Immature natural killer cell (primary cell): ENCODE measurements around the gene PSMC4. TPM values are rescaled to one million over a fixed set of nuclear protein-coding genes. Genes with fewer than 3 reads are reported as not detected.

Experiments
- DNase-seq, 3 donors: peaks; one replicate each; pipeline ENCODE4 v3.0.0; 2022; ENCODE audit warnings: mixed read lengths in 1 of 3
- H3K27ac Mint-ChIP-seq, 6 donors: one replicate each; pipeline ENCODE4 v1.8.0; 2020; ENCODE audit warnings: mixed read lengths in 6 of 6, mild to moderate bottlenecking in 5 of 6, inconsistent platforms in 4 of 6, moderate library complexity in 3 of 6
- H3K27me3 Mint-ChIP-seq, 3 donors: one replicate each; pipeline ENCODE4 v1.8.0; 2020 to 2021; ENCODE audit warnings: low read depth in 3 of 3, mild to moderate bottlenecking in 3 of 3, mixed read lengths in 3 of 3, moderate library complexity in 3 of 3, inconsistent platforms in 1 of 3
- H3K36me3 Mint-ChIP-seq, 3 donors: one replicate each; pipeline ENCODE4 v1.8.0; 2020; ENCODE audit warnings: mixed read lengths in 3 of 3, inconsistent platforms in 2 of 3, mild to moderate bottlenecking in 2 of 3
- H3K4me1 Mint-ChIP-seq, 2 donors: one replicate each; pipeline ENCODE4 v1.8.0; 2020; ENCODE audit warnings: inconsistent platforms in 2 of 2, mild to moderate bottlenecking in 2 of 2, mixed read lengths in 2 of 2, moderate library complexity in 1 of 2
- H3K4me3 Mint-ChIP-seq, 5 donors: one replicate each; pipeline ENCODE4 v1.8.0; 2020; ENCODE audit warnings: mild to moderate bottlenecking in 5 of 5, mixed read lengths in 5 of 5, inconsistent platforms in 3 of 5, moderate library complexity in 3 of 5
- H3K9me3 Mint-ChIP-seq, 6 donors: one replicate each; pipeline ENCODE4 v1.8.0; 2020; ENCODE audit warnings: mild to moderate bottlenecking in 6 of 6, mixed read lengths in 6 of 6, inconsistent platforms in 4 of 6, moderate library complexity in 3 of 6
- polyA plus RNA-seq, 3 donors: library from polyadenylated mRNA; unstranded; fragments of 300-500 nt; fragmentation: Illumina TruSeq; gene quantifications; one replicate each; pipeline ENCODE4 v1.2.3, GENCODE V29; 2021

Gene PSMC4
- polyA plus RNA-seq, 3 donors from 2014 or later: 113 to 133 (median 127) TPM

GRCh38 chr19:39937094-39937720 lies 33.8 kb upstream of the PSMC4 start:
- Mint-ChIP-seq H3K4me3 (peak overlapping the region in 4 of 5 donors; percentile 14 to 42 (median 30)), H3K27ac (peak overlapping the region; percentile 28 to 90 (median 86)), H3K4me1 (peaks cover 70 to 71% of the 10 kb centered on the region in 2 donors)

GRCh38 chr19:39937787-39938186 lies 33.2 kb upstream of the PSMC4 start:
- Mint-ChIP-seq H3K27ac (peak overlapping the region in 5 of 6 donors; percentile 28 to 90 (median 83)), H3K27me3 (peaks cover 0 to 4% (median 4%) of the 10 kb centered on the region in 3 donors), H3K4me3 (no peak overlapping the region), H3K4me1 (peaks cover 76 to 77% of the 10 kb centered on the region in 2 donors), H3K9me3 (peaks cover 10 to 18% (median 13%) of the 10 kb centered on the region in 6 donors), H3K36me3 (peaks cover 7 to 21% (median 13%) of the 10 kb centered on the region in 3 donors)
- DNase-seq: no peak

More at GRCh38 chr19:39937094-39937720, 33.8 kb upstream of the PSMC4 start:
- peak; percentile 11 to 35 (median 19) for DNase-seq
- peaks cover 7 to 21% (median 13%) of the 10 kb centered on the region in 3 donors for H3K36me3 Mint-ChIP-seq
- peaks cover 10 to 18% (median 13%) of the 10 kb centered on the region in 6 donors for H3K9me3 Mint-ChIP-seq
- peaks cover 0 to 4% (median 3%) of the 10 kb centered on the region in 3 donors for H3K27me3 Mint-ChIP-seq

DNA sequence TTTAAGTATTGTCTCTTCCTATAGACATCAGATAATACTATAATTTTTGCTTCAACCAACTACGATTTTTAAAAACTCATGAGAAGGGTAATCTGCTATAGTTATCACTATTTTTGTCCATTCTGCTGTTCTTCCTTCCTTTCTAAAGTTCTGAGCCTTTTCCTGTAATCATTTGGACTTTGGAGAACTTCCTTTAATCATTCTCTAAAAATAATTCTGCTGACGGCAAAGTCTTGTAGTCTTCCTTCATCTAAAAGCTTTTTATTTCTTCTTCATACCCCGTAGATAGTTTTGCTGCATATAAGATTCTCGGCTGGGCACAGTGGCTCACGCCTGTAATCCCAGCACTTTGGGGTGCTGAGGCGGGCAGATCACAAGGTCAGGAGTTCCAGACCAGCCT lies 31.4 kb upstream of the PSMC4 start:
- Mint-ChIP-seq H3K27ac (peak overlapping the region; percentile 18 to 97 (median 88)), H3K4me1 (peaks cover 86 to 87% of the 10 kb centered on the region in 2 donors), H3K27me3 (peaks cover 0 to 4% (median 4%) of the 10 kb centered on the region in 3 donors), H3K9me3 (peaks cover 10 to 18% (median 15%) of the 10 kb centered on the region in 6 donors), H3K4me3 (peak overlapping the region in 2 of 5 donors; percentile 10 to 35), H3K36me3 (peaks cover 7 to 26% (median 17%) of the 10 kb centered on the region in 3 donors)
- no peak for DNase-seq

DNA sequence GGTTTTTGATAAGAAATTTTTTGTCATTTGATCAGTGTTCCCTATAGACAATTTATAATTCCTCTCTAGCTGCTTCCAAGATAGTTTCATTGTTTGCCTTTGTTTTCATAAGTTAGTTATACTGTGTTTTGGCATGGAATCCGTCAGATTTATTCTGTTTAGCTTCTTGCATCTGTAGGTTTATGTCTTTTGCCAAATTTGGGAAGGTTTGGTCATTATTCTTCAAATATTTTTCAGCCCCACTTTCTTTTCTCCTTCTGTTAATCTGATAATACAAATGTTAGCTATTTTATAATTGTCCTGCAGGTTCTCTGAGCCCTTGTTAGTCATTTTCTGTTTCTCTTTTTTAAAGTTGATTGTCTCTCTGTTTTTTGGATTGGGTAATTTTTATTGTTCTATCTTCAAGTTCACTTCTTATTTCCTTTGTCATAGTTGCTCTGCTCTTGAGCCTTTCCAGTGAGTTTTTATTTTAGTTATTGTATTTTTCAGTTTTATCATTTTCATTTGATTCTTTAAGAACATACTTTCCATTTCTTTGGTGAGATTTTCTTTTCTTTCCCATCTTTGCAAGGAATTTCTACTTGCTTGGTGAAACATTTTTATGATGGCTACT lies 30.6 kb upstream of the PSMC4 start:
- Mint-ChIP-seq H3K9me3 (peaks cover 10 to 18% (median 15%) of the 10 kb centered on the region in 6 donors), H3K4me3 (peak overlapping the region; percentile 75 to 89 (median 84)), H3K27me3 (peaks cover 0 to 4% (median 4%) of the 10 kb centered on the region in 3 donors), H3K27ac (peak overlapping the region; percentile 92 to 97 (median 96)), H3K36me3 (peaks cover 7 to 26% (median 17%) of the 10 kb centered on the region in 3 donors), H3K4me1 (peaks cover 87 to 89% of the 10 kb centered on the region in 2 donors)
- DNase-seq: no peak

DNA sequence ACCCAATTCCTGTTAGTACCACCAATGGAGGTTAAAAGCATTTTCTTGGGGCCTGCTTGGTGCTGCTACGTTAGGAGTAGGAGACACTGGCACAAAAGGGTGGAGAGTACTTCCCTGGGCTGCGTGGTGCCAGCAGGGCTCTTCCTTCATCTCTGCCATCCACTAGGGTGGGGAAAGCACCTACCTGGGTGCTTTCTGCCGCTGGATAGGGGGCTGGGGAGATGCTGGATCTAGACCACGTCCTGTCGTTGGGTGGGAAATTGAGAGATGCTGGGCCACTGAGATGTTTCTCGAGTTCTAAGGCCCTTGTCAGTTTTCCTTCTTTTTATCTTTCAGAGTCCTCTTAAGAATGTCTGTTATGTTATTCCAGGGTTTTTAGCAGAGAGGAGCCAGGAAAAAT lies 29.8 kb upstream of the PSMC4 start:
- Mint-ChIP-seq H3K27ac (peak overlapping the region; percentile 92 to 97 (median 96)), H3K36me3 (peaks cover 7 to 26% (median 17%) of the 10 kb centered on the region in 3 donors), H3K27me3 (peaks cover 0 to 4% (median 4%) of the 10 kb centered on the region in 3 donors), H3K4me1 (peaks cover 84 to 85% of the 10 kb centered on the region in 2 donors), H3K4me3 (peak overlapping the region; percentile 75 to 89 (median 84)), H3K9me3 (peaks cover 10 to 18% (median 15%) of the 10 kb centered on the region in 6 donors)
- DNase-seq: no peak

DNA sequence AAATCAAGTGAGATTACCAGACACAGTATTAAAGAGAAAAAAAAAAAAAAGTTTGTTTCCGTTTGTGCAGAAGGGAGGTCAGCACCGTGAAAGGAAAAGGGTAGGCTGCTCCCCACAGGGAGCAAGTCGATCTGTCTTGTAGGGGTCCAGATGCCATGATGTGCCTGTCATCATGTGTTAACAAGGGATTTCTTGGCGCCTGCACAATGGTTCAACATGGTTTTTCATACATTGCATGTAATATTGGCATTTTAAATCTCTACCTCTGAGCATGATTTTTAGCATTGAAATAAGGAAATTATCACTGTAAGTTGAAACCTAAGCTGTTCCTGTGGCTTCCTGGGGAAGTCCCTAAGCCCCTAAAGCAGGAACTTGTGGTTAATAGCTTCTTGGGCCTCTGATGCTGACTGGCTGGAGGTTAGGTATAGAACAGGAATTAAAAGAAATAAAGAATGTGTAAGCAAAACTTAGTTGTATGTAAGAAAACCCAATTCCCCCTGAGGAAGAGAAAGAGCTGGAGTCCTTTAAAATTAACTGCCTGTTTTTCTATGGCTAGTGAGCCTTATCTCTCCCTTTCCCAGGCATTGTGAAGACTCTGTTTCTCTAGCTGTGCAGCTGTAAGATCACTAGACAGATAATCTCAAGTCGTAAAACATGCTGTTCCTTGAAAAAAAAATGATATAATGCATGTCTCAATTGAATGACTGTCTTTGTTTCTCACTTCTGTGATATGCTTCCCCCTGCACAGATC lies 29.2 kb upstream of the PSMC4 start:
- peaks cover 84% of the 10 kb centered on the region in 2 donors for H3K4me1 Mint-ChIP-seq
- peaks cover 10 to 18% (median 15%) of the 10 kb centered on the region in 6 donors for H3K9me3 Mint-ChIP-seq
- peaks cover 7 to 26% (median 17%) of the 10 kb centered on the region in 3 donors for H3K36me3 Mint-ChIP-seq
- peaks cover 0 to 4% (median 4%) of the 10 kb centered on the region in 3 donors for H3K27me3 Mint-ChIP-seq
- peak; percentile 81 for DNase-seq
- peak overlapping the region; percentile 92 to 97 (median 96) for H3K27ac Mint-ChIP-seq
- H3K4me3 Mint-ChIP-seq: peak overlapping the region; percentile 75 to 89 (median 84)

GRCh38 chr19:39942366-39942730 lies 28.6 kb upstream of the PSMC4 start:
- peak overlapping the region; percentile 75 to 89 (median 84) for H3K4me3 Mint-ChIP-seq
- peak overlapping the region; percentile 92 to 97 (median 96) for H3K27ac Mint-ChIP-seq
- peaks cover 0 to 4% (median 4%) of the 10 kb centered on the region in 3 donors for H3K27me3 Mint-ChIP-seq
- H3K4me1 Mint-ChIP-seq: peaks cover 78 to 80% of the 10 kb centered on the region in 2 donors
- H3K36me3 Mint-ChIP-seq: peaks cover 7 to 26% (median 17%) of the 10 kb centered on the region in 3 donors
- no peak for DNase-seq
- peaks cover 10 to 18% (median 15%) of the 10 kb centered on the region in 6 donors for H3K9me3 Mint-ChIP-seq

GRCh38 chr19:39943586-39943985 lies 27.4 kb upstream of the PSMC4 start:
- peaks cover 7 to 21% (median 17%) of the 10 kb centered on the region in 3 donors for H3K36me3 Mint-ChIP-seq
- no peak for DNase-seq
- H3K4me1 Mint-ChIP-seq: peaks cover 73 to 76% of the 10 kb centered on the region in 2 donors
- H3K4me3 Mint-ChIP-seq: peak overlapping the region; percentile 68 to 79 (median 70)
- peaks cover 10 to 18% (median 15%) of the 10 kb centered on the region in 6 donors for H3K9me3 Mint-ChIP-seq
- H3K27ac Mint-ChIP-seq: peak overlapping the region; percentile 86 to 97 (median 92)
- peaks cover 0 to 4% (median 4%) of the 10 kb centered on the region in 3 donors for H3K27me3 Mint-ChIP-seq

- Mint-ChIP-seq H3K27ac (peak overlapping the region in 2 of 6 donors; percentile 4 to 46), H3K27me3 (peaks cover 0 to 4% (median 2%) of the 10 kb centered on the region in 3 donors), H3K36me3 (peaks cover 0 to 4% (median 4%) of the 10 kb centered on the region in 3 donors), H3K4me3 (peak overlapping the region in 1 of 5 donors; percentile 36), H3K4me1 (peaks cover 52 to 59% of the 10 kb centered on the region in 2 donors), H3K9me3 (peaks cover 0 to 3% (median 0%) of the 10 kb centered on the region in 6 donors)
- no peak for DNase-seq
Observed at GRCh38 chr19:39946532-39946931, 24.4 kb upstream of the PSMC4 start.

DNA sequence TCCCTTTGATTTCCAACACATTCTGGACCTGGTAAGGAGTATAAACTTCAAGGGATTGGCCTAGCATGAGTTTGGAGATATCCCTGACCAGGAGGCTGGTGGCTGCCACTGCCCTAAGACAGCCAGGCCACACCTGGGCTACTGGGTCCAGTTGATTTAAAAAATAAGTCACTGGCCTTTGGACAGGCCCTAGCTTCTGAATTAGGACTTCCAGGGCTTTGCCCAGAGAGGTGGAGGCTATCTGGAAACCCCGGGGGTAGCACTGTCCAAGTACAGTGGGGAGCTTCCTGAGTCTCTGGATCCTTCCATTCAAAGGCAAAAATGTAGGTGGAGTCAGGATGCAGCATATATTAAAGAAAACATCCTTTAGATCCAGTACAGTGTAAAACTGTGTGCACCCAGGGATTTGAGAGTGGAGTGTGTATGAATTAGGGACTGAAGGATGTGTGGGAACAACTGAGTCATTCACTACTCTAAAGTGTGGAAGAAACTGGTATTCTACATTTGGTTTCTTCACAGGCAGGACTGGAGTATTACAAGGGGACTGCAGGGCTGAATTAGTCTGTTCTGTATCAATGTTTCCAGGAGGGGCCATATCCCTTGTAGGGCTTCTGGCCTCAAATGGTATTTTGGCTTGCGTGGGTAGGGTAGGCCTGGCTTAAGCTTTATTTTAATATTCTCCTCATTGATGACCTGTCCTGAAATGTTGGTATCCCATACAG lies 21.8 kb upstream of the PSMC4 start:
- peaks cover 0 to 2% (median 0%) of the 10 kb centered on the region in 6 donors for H3K9me3 Mint-ChIP-seq
- no peak overlapping the region for H3K27ac Mint-ChIP-seq
- no peak overlapping the region for H3K4me3 Mint-ChIP-seq
- no peaks in the 10 kb centered on the region for H3K27me3 Mint-ChIP-seq
- no peak for DNase-seq
- H3K4me1 Mint-ChIP-seq: peaks cover 54 to 59% of the 10 kb centered on the region in 2 donors
- H3K36me3 Mint-ChIP-seq: peaks cover 0 to 6% (median 2%) of the 10 kb centered on the region in 3 donors

DNA sequence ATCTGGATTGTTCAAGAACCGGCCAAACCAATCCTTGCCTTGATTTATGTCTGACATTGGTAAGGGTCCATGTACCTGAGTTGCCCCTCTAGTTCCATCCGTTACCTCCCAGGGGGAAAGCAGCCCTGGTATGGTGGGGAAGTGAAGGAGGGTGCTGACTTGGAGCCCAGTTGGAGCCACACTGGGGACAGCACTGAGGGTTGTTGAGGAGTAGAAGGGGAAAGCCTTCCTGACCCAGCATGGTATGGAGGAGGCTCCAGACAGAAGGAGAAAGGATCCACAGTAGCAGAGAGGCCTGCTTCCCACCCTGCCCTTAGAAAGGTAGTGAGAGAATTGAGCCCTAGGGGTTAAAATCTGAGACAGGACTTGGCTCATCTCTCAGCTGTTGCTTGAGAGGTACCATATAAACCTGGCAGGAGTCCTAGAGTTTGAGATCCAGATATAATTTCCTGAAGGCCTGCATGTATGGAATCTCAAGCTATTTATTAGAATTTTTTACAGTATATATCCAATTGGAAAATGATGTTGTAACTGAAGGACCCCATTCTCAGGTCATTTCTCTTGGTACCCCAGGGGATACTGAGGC lies 19.8 kb upstream of the PSMC4 start:
- H3K36me3 Mint-ChIP-seq: peaks cover 0 to 4% (median 0%) of the 10 kb centered on the region in 3 donors
- no peaks in the 10 kb centered on the region for H3K27me3 Mint-ChIP-seq
- peaks cover 44 to 52% of the 10 kb centered on the region in 2 donors for H3K4me1 Mint-ChIP-seq
- no peak overlapping the region for H3K4me3 Mint-ChIP-seq
- H3K27ac Mint-ChIP-seq: peak overlapping the region in 4 of 6 donors; percentile 30 to 62 (median 45)
- DNase-seq: no peak
- peaks cover 0 to 2% (median 0%) of the 10 kb centered on the region in 6 donors for H3K9me3 Mint-ChIP-seq

DNA sequence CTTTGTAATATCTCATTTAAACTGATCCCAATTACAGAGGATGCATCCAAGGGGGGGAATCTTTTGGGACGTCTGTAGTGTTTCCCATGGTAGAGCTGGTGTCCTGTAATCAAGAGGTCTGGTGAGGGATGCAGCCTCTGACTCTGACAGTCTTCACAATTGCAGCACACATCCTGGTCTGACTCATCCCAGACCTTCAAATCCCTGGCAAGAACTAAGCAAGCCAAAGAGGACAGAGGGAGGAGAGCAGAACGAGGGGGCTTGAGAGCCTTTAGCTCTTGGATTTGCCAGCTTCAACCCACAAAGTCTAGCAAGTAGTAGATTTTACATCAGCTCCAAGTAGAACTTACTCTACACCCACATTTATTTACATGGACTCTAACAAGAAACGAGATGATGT lies 19.3 kb upstream of the PSMC4 start:
- H3K27ac Mint-ChIP-seq: peak overlapping the region in 5 of 6 donors; percentile 93 to 99 (median 96)
- peaks cover 0 to 2% (median 0%) of the 10 kb centered on the region in 6 donors for H3K9me3 Mint-ChIP-seq
- H3K27me3 Mint-ChIP-seq: no peaks in the 10 kb centered on the region
- peaks cover 40 to 48% of the 10 kb centered on the region in 2 donors for H3K4me1 Mint-ChIP-seq
- no peak for DNase-seq
- H3K4me3 Mint-ChIP-seq: peak overlapping the region in 1 of 5 donors; percentile 12
- H3K36me3 Mint-ChIP-seq: peaks cover 0 to 4% (median 0%) of the 10 kb centered on the region in 3 donors
